Measurements from ENCODE around the gene TMEM33. TPM values are rescaled to one million over a fixed set of nuclear protein-coding genes. Genes with fewer than 3 reads are reported as not detected.

TMEM33 gene
- total RNA-seq, 4 donors from 2014 or later: 50.7 to 65.4 (median 54.6) TPM

GRCh38 chr4:41991916-41992767, 56.9 kb downstream of the TMEM33 start:
- H3K4me3 ChIP-seq (replicated peaks in 1 of 3): no peak overlapping the region
- TF ChIP-seq CTCF (IDR thresholded peaks at IDR 0.05) (no peak), POLR2A (IDR thresholded peaks at IDR 0.05) (no peak)
- H3K4me1 ChIP-seq: peaks cover 14 to 15% of the 10 kb centered on the region in 2 donors
- intact Hi-C loops (cut with DNase I): no loop called here
- DNase-seq: no peak
- no peaks in the 10 kb centered on the region for H3K9me3 ChIP-seq
- 93% methylated on average over 10 of the region's 10 CpGs for WGBS, 2 donors
- H3K27ac ChIP-seq: no peak overlapping the region
- H3K36me3 ChIP-seq: no peaks in the 10 kb centered on the region
- no peaks in the 10 kb centered on the region for H3K27me3 ChIP-seq

- DNase-seq: no peak
- peaks cover 12 to 15% of the 10 kb centered on the region in 2 donors for H3K4me1 ChIP-seq
- no peaks in the 10 kb centered on the region for H3K9me3 ChIP-seq
- WGBS, 2 donors: 86 to 90% methylated on average over 4 of the region's 4 CpGs
- intact Hi-C loops (cut with DNase I): no loop called here
- H3K4me3 ChIP-seq (replicated peaks in 1 of 3): no peak overlapping the region
- no peak overlapping the region for H3K27ac ChIP-seq
- TF ChIP-seq CTCF (IDR thresholded peaks at IDR 0.05) (no peak), POLR2A (IDR thresholded peaks at IDR 0.05) (no peak)
- H3K36me3 ChIP-seq: no peaks in the 10 kb centered on the region
- no peaks in the 10 kb centered on the region for H3K27me3 ChIP-seq
Observed at GRCh38 chr4:41992967-41993857, 58.0 kb downstream of the TMEM33 start.

GRCh38 chr4:41994461-41994985, 59.3 kb downstream of the TMEM33 start:
- DNase-seq: no peak
- Histone ChIP-seq H3K4me3 (replicated peaks in 1 of 3) (no peak overlapping the region), H3K4me1 (peaks cover 12 to 15% of the 10 kb centered on the region in 2 donors), H3K9me3 (no peaks in the 10 kb centered on the region), H3K27me3 (no peaks in the 10 kb centered on the region), H3K27ac (no peak overlapping the region), H3K36me3 (no peaks in the 10 kb centered on the region)
- WGBS, 2 donors: 90 to 92% methylated on average over 3 of the region's 3 CpGs
- no peak for TF ChIP-seq CTCF (IDR thresholded peaks at IDR 0.05)
- intact Hi-C loops (cut with DNase I): no loop called here

- intact Hi-C loops (cut with DNase I): no loop called here
- DNase-seq: no peak
- 89 to 96% methylated on average over 3 of the region's 3 CpGs for WGBS, 2 donors
Observed at GRCh38 chr4:41998019-41998418, 62.8 kb downstream of the TMEM33 start.

More at GRCh38 chr4:41998019-41998418, 62.8 kb downstream of the TMEM33 start:
- Histone ChIP-seq H3K27ac (no peak overlapping the region), H3K9me3 (no peaks in the 10 kb centered on the region), H3K4me1 (no peaks in the 10 kb centered on the region), H3K27me3 (no peaks in the 10 kb centered on the region), H3K4me3 (replicated peaks in 1 of 3) (no peak overlapping the region), H3K36me3 (no peaks in the 10 kb centered on the region)
- TF ChIP-seq CTCF (IDR thresholded peaks at IDR 0.05): no peak
- no peak for TF ChIP-seq POLR2A (IDR thresholded peaks at IDR 0.05)
